ENCODE data around the gene CNTN1. TPM values are rescaled to one million over a fixed set of nuclear protein-coding genes. Genes with fewer than 3 reads are reported as not detected.

CNTN1 gene
- polyA plus RNA-seq, 1 donor (not counting 4 experiments of a cell fraction or from before 2014, with no cell fraction given), result 19.0 TPM

DNA sequence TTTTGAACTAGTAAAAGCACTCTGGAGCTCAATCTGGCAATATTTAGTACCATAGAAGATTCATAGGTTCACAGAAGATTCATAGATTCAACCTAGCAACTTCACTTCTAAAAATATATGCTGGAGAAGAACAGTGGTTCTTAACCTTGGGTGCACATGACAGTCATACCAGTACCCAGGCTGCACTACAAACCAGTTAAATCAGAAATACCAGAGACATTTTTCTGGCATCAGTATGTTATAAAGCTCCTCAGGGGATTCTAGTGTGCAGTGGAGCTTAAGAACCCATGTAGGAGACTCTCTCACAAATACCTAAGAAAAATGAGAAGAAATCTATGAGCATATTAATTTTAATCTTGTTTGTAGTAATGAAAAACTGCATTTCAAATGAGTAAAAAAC lies 46.6 kb downstream of the CNTN1 start:
- no peaks in the 10 kb centered on the region for H3K9me3 ChIP-seq (ENCODE audit: control insufficient read depth, low read depth, low read length)
- H3K9ac ChIP-seq (ENCODE audit: control insufficient read depth, extremely low read depth, insufficient read depth, low read length), result no peak overlapping the region
- no peaks in the 10 kb centered on the region for H3K79me2 ChIP-seq (ENCODE audit: control insufficient read depth, insufficient read depth, low read length)
- H3K36me3 ChIP-seq (ENCODE audit: control insufficient read depth in 2 of 2, extremely low read depth in 1 of 2, insufficient read depth in 2 of 2, low read length in 2 of 2), result no peaks in the 10 kb centered on the region
- DNase-seq (ENCODE audit: low read depth, low spot score) (no peak), FAIRE-seq (no peak)
- no peaks in the 10 kb centered on the region for H4K20me1 ChIP-seq (ENCODE audit: control insufficient read depth, extremely low read depth, insufficient read depth, low read length)
- dilution Hi-C loops (cut with MboI; ENCODE audit: extremely low pct_ligation_motif_present, low sequenced_read_pairs), result no loop called here
- TF ChIP-seq, protein P1, sequence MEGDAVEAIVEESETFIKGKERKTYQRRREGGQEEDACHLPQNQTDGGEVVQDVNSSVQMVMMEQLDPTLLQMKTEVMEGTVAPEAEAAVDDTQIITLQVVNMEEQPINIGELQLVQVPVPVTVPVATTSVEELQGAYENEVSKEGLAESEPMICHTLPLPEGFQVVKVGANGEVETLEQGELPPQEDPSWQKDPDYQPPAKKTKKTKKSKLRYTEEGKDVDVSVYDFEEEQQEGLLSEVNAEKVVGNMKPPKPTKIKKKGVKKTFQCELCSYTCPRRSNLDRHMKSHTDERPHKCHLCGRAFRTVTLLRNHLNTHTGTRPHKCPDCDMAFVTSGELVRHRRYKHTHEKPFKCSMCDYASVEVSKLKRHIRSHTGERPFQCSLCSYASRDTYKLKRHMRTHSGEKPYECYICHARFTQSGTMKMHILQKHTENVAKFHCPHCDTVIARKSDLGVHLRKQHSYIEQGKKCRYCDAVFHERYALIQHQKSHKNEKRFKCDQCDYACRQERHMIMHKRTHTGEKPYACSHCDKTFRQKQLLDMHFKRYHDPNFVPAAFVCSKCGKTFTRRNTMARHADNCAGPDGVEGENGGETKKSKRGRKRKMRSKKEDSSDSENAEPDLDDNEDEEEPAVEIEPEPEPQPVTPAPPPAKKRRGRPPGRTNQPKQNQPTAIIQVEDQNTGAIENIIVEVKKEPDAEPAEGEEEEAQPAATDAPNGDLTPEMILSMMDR (optimal IDR thresholded peaks at IDR 0.05 in 1 of 3, IDR thresholded peaks at IDR 0.05 in 1 of 3, conservative IDR thresholded peaks at IDR 0.05 in 1 of 3; ENCODE audit: extremely low read depth in 1 of 3, insufficient read depth in 2 of 3, low read length in 3 of 3), result no peak
- TF ChIP-seq EZH2 (IDR thresholded peaks at IDR 0.05; ENCODE audit: low read length), result no peak
- no peaks in the 10 kb centered on the region for H3K9me1 ChIP-seq (ENCODE audit: control insufficient read depth, extremely low read depth, insufficient read depth, low read length)
- H3K4me2 ChIP-seq (ENCODE audit: control insufficient read depth, extremely low read depth, insufficient read depth, low read depth, low read length), result no peak overlapping the region
- no peak overlapping the region for H3K4me3 ChIP-seq (ENCODE audit: control insufficient read depth in 2 of 3, extremely low read depth in 1 of 3, insufficient read depth in 2 of 3, low read depth in 1 of 3, low read length in 3 of 3)
- no peak overlapping the region for H2AFZ ChIP-seq (ENCODE audit: control insufficient read depth, low read length)
- H3K27me3 ChIP-seq (ENCODE audit: control insufficient read depth, extremely low read depth, insufficient read depth, low read length), result no peaks in the 10 kb centered on the region
- H3K27ac ChIP-seq (ENCODE audit: control insufficient read depth, insufficient read depth, low read length), result no peak overlapping the region
- H3K4me1 ChIP-seq (ENCODE audit: control insufficient read depth, extremely low read depth, insufficient read depth, low read length), result no peaks in the 10 kb centered on the region

- H3K27me3 ChIP-seq (ENCODE audit: control insufficient read depth, extremely low read depth, insufficient read depth, low read length), result no peaks in the 10 kb centered on the region
- DNase-seq (ENCODE audit: low read depth, low spot score), result no peak
- no peaks in the 10 kb centered on the region for H3K36me3 ChIP-seq (ENCODE audit: control insufficient read depth in 2 of 2, extremely low read depth in 1 of 2, insufficient read depth in 2 of 2, low read length in 2 of 2)
- TF ChIP-seq, protein P1 (optimal IDR thresholded peaks at IDR 0.05 in 1 of 3, IDR thresholded peaks at IDR 0.05 in 1 of 3, conservative IDR thresholded peaks at IDR 0.05 in 1 of 3; ENCODE audit: extremely low read depth in 1 of 3, insufficient read depth in 2 of 3, low read length in 3 of 3), result no peak
- no peak for TF ChIP-seq EZH2 (IDR thresholded peaks at IDR 0.05; ENCODE audit: low read length)
- no peaks in the 10 kb centered on the region for H3K9me1 ChIP-seq (ENCODE audit: control insufficient read depth, extremely low read depth, insufficient read depth, low read length)
- no peak overlapping the region for H3K4me2 ChIP-seq (ENCODE audit: control insufficient read depth, extremely low read depth, insufficient read depth, low read depth, low read length)
- no peak overlapping the region for H2AFZ ChIP-seq (ENCODE audit: control insufficient read depth, low read length)
- dilution Hi-C loops (cut with MboI; ENCODE audit: extremely low pct_ligation_motif_present, low sequenced_read_pairs), result no loop called here
- no peaks in the 10 kb centered on the region for H3K4me1 ChIP-seq (ENCODE audit: control insufficient read depth, extremely low read depth, insufficient read depth, low read length)
- no peaks in the 10 kb centered on the region for H3K79me2 ChIP-seq (ENCODE audit: control insufficient read depth, insufficient read depth, low read length)
- FAIRE-seq, result no peak
- no peak overlapping the region for H3K27ac ChIP-seq (ENCODE audit: control insufficient read depth, insufficient read depth, low read length)
- no peaks in the 10 kb centered on the region for H3K9me3 ChIP-seq (ENCODE audit: control insufficient read depth, low read depth, low read length)
- no peak overlapping the region for H3K9ac ChIP-seq (ENCODE audit: control insufficient read depth, extremely low read depth, insufficient read depth, low read length)
- no peak overlapping the region for H3K4me3 ChIP-seq (ENCODE audit: control insufficient read depth in 2 of 3, extremely low read depth in 1 of 3, insufficient read depth in 2 of 3, low read depth in 1 of 3, low read length in 3 of 3)
- no peaks in the 10 kb centered on the region for H4K20me1 ChIP-seq (ENCODE audit: control insufficient read depth, extremely low read depth, insufficient read depth, low read length)
These were observed 49.8 kb downstream of the CNTN1 start for GRCh38 chr12:40742041-40742440.

Data from keratinocyte (primary cell).